Measurements from ENCODE around the gene ABLIM1.

- TF ChIP-seq CTCF (conservative IDR thresholded peaks at IDR 0.05; ENCODE audit: low read depth, low read length) (no peak), EZH2 (IDR thresholded peaks at IDR 0.05; ENCODE audit: borderline replicate concordance, low read depth, low read length, poor library complexity, severe bottlenecking) (no peak)
Observed at GRCh38 chr10:114511881-114512280, 146.2 kb downstream of the ABLIM1 start.
